GM18511 (cell line): ENCODE measurements around the gene TRAPPC6A.

Source experiments
- ATAC-seq: cut with Tn5 transposase; IDR thresholded peaks from one replicate; pipeline ENCODE4 v1.9.1; 2021; ENCODE audit warnings: mild to moderate bottlenecking, moderate library complexity; ENCODE audit not compliant: unreplicated experiment

The TRAPPC6A gene

GRCh38 chr19:45150180-45150579 lies 27.9 kb downstream of the TRAPPC6A start:
- ATAC-seq: no peak

- ATAC-seq: no peak
Measured at GRCh38 chr19:45149129-45149528, 28.9 kb downstream of the TRAPPC6A start.

GRCh38 chr19:45147835-45148676 lies 30.0 kb downstream of the TRAPPC6A start:
- ATAC-seq: no peak

GRCh38 chr19:45146741-45147205 lies 31.3 kb downstream of the TRAPPC6A start:
- no peak for ATAC-seq

GRCh38 chr19:45146251-45146650 lies 31.8 kb downstream of the TRAPPC6A start:
- no peak for ATAC-seq

GRCh38 chr19:45145270-45146189 lies 32.5 kb downstream of the TRAPPC6A start:
- ATAC-seq: no peak

- ATAC-seq: no peak
Measured at GRCh38 chr19:45144431-45145269, 33.4 kb downstream of the TRAPPC6A start.

- ATAC-seq: no peak
Measured at GRCh38 chr19:45142726-45143110, 35.3 kb downstream of the TRAPPC6A start.

- ATAC-seq: no peak
Measured at GRCh38 chr19:45142016-45142725, 35.9 kb downstream of the TRAPPC6A start.

- ATAC-seq: no peak
Measured at GRCh38 chr19:45141203-45141900, 36.7 kb downstream of the TRAPPC6A start.

- ATAC-seq: no peak
Measured at GRCh38 chr19:45140533-45140932, 37.5 kb downstream of the TRAPPC6A start.

GRCh38 chr19:45140144-45140503 lies 37.9 kb downstream of the TRAPPC6A start:
- no peak for ATAC-seq

GRCh38 chr19:45139286-45140143 lies 38.5 kb downstream of the TRAPPC6A start:
- no peak for ATAC-seq

- ATAC-seq: no peak
Measured at GRCh38 chr19:45138303-45138751, 39.7 kb downstream of the TRAPPC6A start.

GRCh38 chr19:45137179-45137761 lies 40.8 kb downstream of the TRAPPC6A start:
- ATAC-seq: peak; percentile 86

- peak; percentile 13 for ATAC-seq
Measured at GRCh38 chr19:45136507-45137178, 41.4 kb downstream of the TRAPPC6A start.

GRCh38 chr19:45135176-45135885 lies 42.7 kb downstream of the TRAPPC6A start:
- no peak for ATAC-seq
